SJSA1 (cell line): ENCODE results near the gene NACAD. TPM values are rescaled to one million over a fixed set of nuclear protein-coding genes. Genes with fewer than 3 reads are reported as not detected.

ENCODE experiments used
- DNase-seq, 2 experiments: peaks; one replicate each; pipeline ENCODE4 v3.0.0-alpha.2; 2015 to 2020; ENCODE audit warnings: low spot score in 2 of 2, low read depth in 1 of 2
- H3K27ac ChIP-seq: fragments of 250-450 bp; sonication (Bioruptor Pico); 2 replicates; pipeline ENCODE4 v1.5.1; 2020; ENCODE audit warnings: mild to moderate bottlenecking, moderate library complexity
- H3K27me3 ChIP-seq: fragments of 250-450 bp; sonication (Bioruptor Pico); replicated peaks from 2 replicates; pipeline ENCODE4 v1.5.1; 2020; ENCODE audit warnings: mild to moderate bottlenecking, moderate library complexity
- H3K36me3 ChIP-seq: fragments of 250-450 bp; sonication (Bioruptor Pico); 2 replicates; pipeline ENCODE4 v1.5.1; 2020; ENCODE audit warnings: mild to moderate bottlenecking
- H3K4me1 ChIP-seq: fragments of 250-450 bp; sonication (Bioruptor Pico); replicated peaks from 2 replicates; pipeline ENCODE4 v1.6.1; 2021; ENCODE audit warnings: mild to moderate bottlenecking
- H3K4me3 ChIP-seq: fragments of 250-450 bp; sonication (Bioruptor Pico); 2 replicates; pipeline ENCODE4 v1.5.1; 2020; ENCODE audit warnings: mild to moderate bottlenecking
- H3K9me3 ChIP-seq: fragments of 250-450 bp; sonication (Bioruptor Pico); replicated peaks from 2 replicates; pipeline ENCODE4 v1.5.1; 2020; ENCODE audit warnings: mild to moderate bottlenecking
- total RNA-seq: library from RNA; depleted of rRNA; stranded (reverse); fragments of >200 nt; shearing (Covaris generic); gene quantifications from 2 replicates; pipeline ENCODE4 v1.2.3, GENCODE V29; 2014

The NACAD gene
- total RNA-seq, 1 experiment from 2014 or later: 1.5 TPM

DNA sequence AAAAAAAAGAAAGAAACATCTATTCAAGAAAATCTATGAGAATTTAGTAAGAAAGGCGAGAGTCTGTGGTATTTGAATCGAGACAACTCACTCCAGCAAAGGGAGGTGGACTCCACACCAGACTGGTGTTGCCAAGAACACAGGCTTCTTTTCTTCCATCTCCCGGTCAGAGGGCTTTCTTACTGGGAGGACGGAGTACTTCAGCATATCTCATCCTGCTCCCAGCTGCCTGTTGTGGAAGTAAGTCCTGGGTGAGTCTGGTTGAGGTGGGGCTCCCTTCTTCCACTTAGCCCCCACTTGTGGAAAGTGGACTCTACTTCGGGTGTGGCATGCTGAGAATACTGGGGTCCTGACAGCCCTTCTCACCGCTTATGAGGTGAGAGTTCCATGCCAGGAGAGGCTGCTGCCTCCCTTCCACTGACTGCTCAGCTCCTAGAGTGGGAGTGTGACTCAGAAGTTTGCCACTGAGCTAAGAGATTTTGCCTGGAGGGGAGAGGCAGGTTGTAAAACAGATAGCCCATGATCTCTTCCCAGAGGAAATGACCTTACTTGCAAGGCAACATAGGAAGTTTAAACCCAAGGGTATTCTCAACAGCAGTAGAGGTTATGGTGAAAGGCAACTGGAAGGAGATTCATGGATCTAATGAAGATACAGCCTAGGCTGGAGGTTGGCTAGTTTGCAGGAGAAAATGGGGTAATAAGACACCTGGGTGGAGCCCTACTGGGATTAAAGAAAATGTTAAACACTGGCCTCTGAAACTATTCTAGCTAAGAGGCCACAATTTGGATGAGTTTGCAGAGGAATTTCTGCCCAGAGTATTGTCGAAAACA is 3.5 kb upstream of the NACAD start:
- Histone ChIP-seq H3K4me1 (peaks cover 20% of the 10 kb centered on the region), H3K9me3 (peaks cover 2% of the 10 kb centered on the region; the same call in 1 of the 2 replicates), H3K27ac (no peak overlapping the region), H3K36me3 (no peaks in the 10 kb centered on the region), H3K27me3 (no peaks in the 10 kb centered on the region), H3K4me3 (no peak overlapping the region)
- no peak for DNase-seq

GRCh38 chr7:45089341-45089891 is 647 bp upstream of the NACAD start:
- Histone ChIP-seq H3K4me1 (peaks cover 20% of the 10 kb centered on the region), H3K4me3 (peak overlapping the region; percentile 52), H3K9me3 (0 out of 2 replicates have a peak, but pooled peaks cover 2% of the 10 kb centered on the region), H3K27ac (no peak overlapping the region; the same call in 1 of the 2 replicates), H3K36me3 (no peaks in the 10 kb centered on the region), H3K27me3 (no peaks in the 10 kb centered on the region)
- DNase-seq: peak; percentile 65 to 70

- no peaks in the 10 kb centered on the region for H3K36me3 ChIP-seq
- H3K27ac ChIP-seq: no peak overlapping the region
- peak overlapping the region; percentile 52; the same call in 1 of the 2 replicates for H3K4me3 ChIP-seq
- peaks cover 20% of the 10 kb centered on the region for H3K4me1 ChIP-seq
- 0 out of 2 replicates have a peak, but pooled peaks cover 2% of the 10 kb centered on the region for H3K9me3 ChIP-seq
- H3K27me3 ChIP-seq: no peaks in the 10 kb centered on the region
- no peak for DNase-seq
Observed at GRCh38 chr7:45088146-45088701, 545 bp downstream of the NACAD start.

- Histone ChIP-seq H3K27ac (no peak overlapping the region), H3K4me3 (no peak overlapping the region)
Observed at GRCh38 chr7:45087301-45088145, 1.2 kb downstream of the NACAD start.

GRCh38 chr7:45086331-45087065 is 2.3 kb downstream of the NACAD start:
- Histone ChIP-seq H3K4me3 (no peak overlapping the region), H3K36me3 (no peaks in the 10 kb centered on the region), H3K27me3 (no peaks in the 10 kb centered on the region), H3K27ac (no peak overlapping the region), H3K4me1 (peaks cover 8% of the 10 kb centered on the region), H3K9me3 (0 out of 2 replicates have a peak, but pooled peaks cover 2% of the 10 kb centered on the region)
- no peak for DNase-seq

More at GRCh38 chr7:45087301-45088145, 1.2 kb downstream of the NACAD start:
- DNase-seq: no peak
- H3K9me3 ChIP-seq: 0 out of 2 replicates have a peak, but pooled peaks cover 2% of the 10 kb centered on the region
- peaks cover 13% of the 10 kb centered on the region for H3K4me1 ChIP-seq
- H3K36me3 ChIP-seq: no peaks in the 10 kb centered on the region
- H3K27me3 ChIP-seq: no peaks in the 10 kb centered on the region

DNA sequence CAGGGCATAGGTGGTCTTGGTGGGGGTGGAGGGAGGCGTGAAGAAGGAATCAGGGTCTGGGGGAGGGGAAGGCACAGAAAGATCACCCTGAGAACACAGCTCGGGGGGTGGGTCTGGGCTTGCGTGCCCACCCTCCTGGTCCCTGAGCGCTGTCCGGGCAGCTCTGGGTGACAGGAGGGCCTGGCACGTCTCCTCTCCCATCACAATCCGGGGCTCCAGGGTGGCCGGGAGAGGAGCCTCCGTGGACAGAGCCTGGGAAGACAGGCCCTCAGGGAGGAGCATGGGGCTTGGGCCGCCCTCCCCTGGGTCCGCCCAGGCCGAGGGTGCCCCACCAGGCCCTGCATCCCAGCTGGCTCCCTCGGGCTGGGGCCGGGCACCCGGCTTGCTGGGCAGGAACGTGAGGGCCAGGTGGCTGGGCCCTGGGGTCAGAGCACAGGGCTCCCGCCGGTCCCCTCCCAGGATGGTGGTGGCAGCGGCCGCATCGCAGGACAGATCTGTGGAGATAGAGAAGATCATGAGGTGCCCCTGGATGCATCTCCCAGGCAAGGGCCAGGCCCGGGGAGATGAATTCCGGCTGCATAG is 3.1 kb downstream of the NACAD start:
- no peak overlapping the region for H3K4me3 ChIP-seq
- DNase-seq: no peak
- no peaks in the 10 kb centered on the region for H3K36me3 ChIP-seq
- no peaks in the 10 kb centered on the region for H3K27me3 ChIP-seq
- H3K27ac ChIP-seq: no peak overlapping the region
- H3K9me3 ChIP-seq: 0 out of 2 replicates have a peak, but pooled peaks cover 2% of the 10 kb centered on the region
- peaks cover 8% of the 10 kb centered on the region for H3K4me1 ChIP-seq

DNA sequence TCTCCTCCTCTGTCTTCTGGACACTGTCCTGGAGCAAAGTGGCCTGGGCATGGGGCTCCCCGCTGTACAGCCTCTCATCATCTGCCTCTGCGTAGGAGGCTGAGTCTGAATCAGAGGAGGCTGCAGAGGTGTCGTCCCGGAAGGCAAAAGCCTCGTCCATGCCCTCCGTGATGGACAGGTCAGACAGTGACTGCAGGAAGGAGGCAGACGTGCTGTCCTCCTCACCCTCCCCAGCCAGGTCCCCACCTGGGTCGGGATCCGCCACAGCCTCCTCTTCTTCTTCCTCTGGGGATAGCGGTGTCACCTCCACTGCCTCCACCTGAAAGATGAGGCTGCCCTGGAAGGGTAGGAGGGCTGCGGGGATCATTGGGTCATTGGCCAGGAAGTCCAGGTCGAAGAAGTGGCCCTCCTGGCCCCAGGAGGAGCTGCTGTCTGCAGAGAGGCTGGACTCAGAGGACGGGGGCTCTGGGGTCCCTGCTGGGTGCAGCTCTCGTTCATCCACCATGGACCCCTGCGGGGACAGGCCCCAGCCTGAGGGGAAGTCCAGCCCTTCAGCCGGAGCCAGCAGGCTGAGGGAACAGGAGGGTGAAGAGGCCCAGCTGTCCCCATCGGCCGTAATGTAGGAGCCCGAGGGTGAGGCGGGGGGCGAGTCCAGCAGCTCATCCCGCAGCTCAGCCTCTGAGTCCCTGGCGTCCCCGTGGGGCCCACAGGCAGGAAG is 3.7 kb downstream of the NACAD start:
- Histone ChIP-seq H3K4me3 (no peak overlapping the region), H3K36me3 (no peaks in the 10 kb centered on the region), H3K27me3 (no peaks in the 10 kb centered on the region), H3K27ac (no peak overlapping the region), H3K9me3 (0 out of 2 replicates have a peak, but pooled peaks cover 2% of the 10 kb centered on the region), H3K4me1 (peaks cover 8% of the 10 kb centered on the region)
- DNase-seq: no peak

- no peaks in the 10 kb centered on the region for H3K36me3 ChIP-seq
- H3K4me3 ChIP-seq: no peak overlapping the region
- DNase-seq: no peak
- no peak overlapping the region for H3K27ac ChIP-seq
- H3K27me3 ChIP-seq: no peaks in the 10 kb centered on the region
- peaks cover 7% of the 10 kb centered on the region for H3K4me1 ChIP-seq
- H3K9me3 ChIP-seq: 0 out of 2 replicates have a peak, but pooled peaks cover 2% of the 10 kb centered on the region
Observed at GRCh38 chr7:45084336-45084735, 4.4 kb downstream of the NACAD start.

- Histone ChIP-seq H3K36me3 (no peaks in the 10 kb centered on the region), H3K9me3 (no peaks in the 10 kb centered on the region), H3K27ac (no peak overlapping the region), H3K4me3 (no peak overlapping the region), H3K27me3 (no peaks in the 10 kb centered on the region), H3K4me1 (no peaks in the 10 kb centered on the region)
- no peak for DNase-seq
Observed at GRCh38 chr7:45082831-45083331, 5.9 kb downstream of the NACAD start.

DNA sequence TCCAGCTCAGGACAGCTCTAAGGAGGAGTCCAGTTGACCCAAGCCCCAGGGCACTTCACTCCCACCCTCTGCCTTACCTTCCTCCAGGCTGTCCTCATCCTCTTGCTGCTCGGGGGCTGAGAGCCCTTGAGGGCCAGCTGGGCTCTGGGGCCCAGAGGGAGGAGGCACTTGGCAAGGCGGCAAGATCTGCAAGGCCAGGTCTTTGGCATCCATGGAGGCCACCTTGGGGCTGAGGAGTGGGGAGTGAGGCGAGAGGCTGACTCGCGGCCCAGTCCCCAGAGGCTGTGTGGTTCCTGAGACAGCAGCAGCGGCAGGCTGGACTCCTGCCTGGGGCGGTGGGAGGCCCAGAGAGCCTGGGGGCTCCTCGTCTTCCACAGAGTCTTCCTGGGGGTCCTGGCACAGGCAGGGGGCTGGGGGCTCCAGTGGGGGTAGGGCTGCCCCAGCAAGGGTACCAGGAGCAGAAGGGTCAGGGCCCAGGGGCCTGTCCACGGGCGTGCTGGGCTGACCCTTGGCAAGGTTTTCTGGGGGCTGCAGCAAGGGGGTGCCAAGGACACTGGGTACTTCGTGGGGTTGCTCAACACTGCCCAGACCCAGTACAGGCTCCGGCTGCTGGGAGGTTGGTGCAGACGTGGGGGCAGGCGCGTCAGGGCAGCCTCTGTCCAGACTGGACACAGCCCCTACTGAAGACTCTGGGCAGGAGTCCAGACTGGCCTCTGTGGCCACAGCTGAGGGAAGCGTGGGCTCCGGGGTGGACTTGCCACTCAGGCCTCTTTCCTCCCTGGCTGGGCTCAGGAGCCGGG is 6.5 kb downstream of the NACAD start:
- Histone ChIP-seq H3K27me3 (no peaks in the 10 kb centered on the region), H3K4me3 (no peak overlapping the region), H3K36me3 (peaks cover 5% of the 10 kb centered on the region), H3K27ac (no peak overlapping the region), H3K9me3 (no peaks in the 10 kb centered on the region), H3K4me1 (no peaks in the 10 kb centered on the region)
- DNase-seq: no peak

DNA sequence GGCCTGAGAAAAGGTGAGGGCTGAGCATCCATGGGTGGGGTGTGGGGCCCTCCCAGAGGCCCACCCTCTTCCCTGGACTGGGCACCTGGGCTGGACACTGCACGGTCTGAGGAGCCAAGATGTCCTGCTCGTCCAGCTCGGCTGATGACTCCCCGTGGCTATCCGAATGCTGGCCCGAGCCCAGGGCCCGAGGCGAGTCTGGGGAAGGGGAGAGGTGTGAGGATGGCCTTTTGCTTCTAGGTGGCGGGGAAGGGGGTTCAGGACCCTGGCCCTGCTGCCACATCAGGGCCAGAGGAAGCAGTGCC is 7.1 kb downstream of the NACAD start:
- Histone ChIP-seq H3K36me3 (peaks cover 10% of the 10 kb centered on the region), H3K4me1 (no peaks in the 10 kb centered on the region), H3K27ac (no peak overlapping the region), H3K4me3 (no peak overlapping the region), H3K27me3 (no peaks in the 10 kb centered on the region), H3K9me3 (no peaks in the 10 kb centered on the region)
- no peak for DNase-seq
